Left lung (tissue), 10 donors: ENCODE results near the gene TPRG1. TPM values are rescaled to one million over a fixed set of nuclear protein-coding genes. Genes with fewer than 3 reads are reported as not detected.

ENCODE experiments used
- ATAC-seq: fragments of 200-7000 bp; cut with Tn5 transposase; one replicate; pipeline ENCODE4 v1.9.1; 2020; ENCODE audit warnings: moderate library complexity
- DNase-seq, 4 donors: peaks; one replicate each; pipeline ENCODE4 v3.0.0-alpha.2; 2013 to 2020
- H3K27ac ChIP-seq, 2 donors: fragments of 200-600 bp; sonication (generic) in 1 of 2; one replicate each; pipeline versions ENCODE4 v1.5.0 to v1.8.0; 2020 to 2021
- H3K27me3 ChIP-seq, 2 donors: fragments of 200-600 bp; sonication (generic) in 1 of 2; one replicate each; pipeline versions ENCODE4 v1.5.0 to v1.8.0; 2020 to 2021
- H3K36me3 ChIP-seq, 2 donors: fragments of 200-600 bp; sonication (generic) in 1 of 2; one replicate each; pipeline versions ENCODE4 v1.5.0 to v1.8.0; 2020 to 2021
- H3K4me1 ChIP-seq, 2 donors: fragments of 200-600 bp; one replicate each; pipeline ENCODE4 v1.8.0; 2021
- H3K4me3 ChIP-seq, 2 donors: fragments of 200-600 bp; sonication (generic) in 1 of 2; one replicate each; pipeline versions ENCODE4 v1.5.0 to v1.8.0; 2020 to 2021; ENCODE audit warnings: mild to moderate bottlenecking in 1 of 2
- H3K9me3 ChIP-seq, 2 donors: fragments of 200-600 bp; sonication (generic) in 1 of 2; one replicate each; pipeline versions ENCODE4 v1.5.0 to v1.8.0; 2020 to 2021
- CTCF ChIP-seq, 2 donors: fragments of 200-600 bp; sonication (generic) in 1 of 2; IDR thresholded peaks; one replicate each; pipeline versions ENCODE4 v1.5.0 to v1.8.0; 2021; ENCODE audit warnings: antibody characterized with exemption in 2 of 2
- intact Hi-C, 2 donors: fragments of 100-400 bp; cut with DNase I; formaldehyde crosslinking; loops; one replicate each; pipeline versions ENCODE4 v1.11.2 to v1.14.2; 2022
- polyA plus RNA-seq, 6 donors: library from polyadenylated mRNA; unstranded; fragments of 120-200 nt; gene quantifications; one replicate each; pipeline ENCODE4 v1.2.1, GENCODE V29; 2013; ENCODE audit not compliant: insufficient read length in 6 of 6
- total RNA-seq, 2 donors: library from RNA; stranded (reverse); fragmentation: NEBNext Ultra II Directional; extraction: Animal tissue kit (Norgen Biotek cat#: 25700); gene quantifications; one replicate each; pipeline ENCODE4 v1.2.1, GENCODE V29; 2021
- donor health status: DM: no; HTN: yes; CAD: no.
- donor health status: DM: no; HTN: no; CAD: no.

TPRG1 gene
- total and polyA plus RNA-seq, 8 donors: 0.52 to 12.8 (median 0.85) TPM

- TF ChIP-seq CTCF (IDR thresholded peaks at IDR 0.05): no peak
- Histone ChIP-seq H3K9me3 (no peaks in the 10 kb centered on the region), H3K36me3 (no peaks in the 10 kb centered on the region), H3K4me3 (no peak overlapping the region), H3K4me1 (no peaks in the 10 kb centered on the region), H3K27ac (no peak overlapping the region), H3K27me3 (no peaks in the 10 kb centered on the region)
- DNase-seq: no peak
- ATAC-seq: no peak
- intact Hi-C loops: no loop called here
Observed at GRCh38 chr3:189289251-189289650, 117.5 kb downstream of the TPRG1 start.

- TF ChIP-seq CTCF (IDR thresholded peaks at IDR 0.05): no peak
- Histone ChIP-seq H3K27ac (no peak overlapping the region), H3K4me1 (no peaks in the 10 kb centered on the region), H3K27me3 (no peaks in the 10 kb centered on the region), H3K36me3 (no peaks in the 10 kb centered on the region), H3K4me3 (no peak overlapping the region), H3K9me3 (no peaks in the 10 kb centered on the region)
- DNase-seq (no peak), ATAC-seq (no peak)
- intact Hi-C loops: no loop called here
Observed at GRCh38 chr3:189292667-189293484, 121.1 kb downstream of the TPRG1 start.

GRCh38 chr3:189294649-189295048 lies 122.9 kb downstream of the TPRG1 start:
- DNase-seq (no peak), ATAC-seq (no peak)
- no peak for TF ChIP-seq CTCF (IDR thresholded peaks at IDR 0.05)
- H3K27me3 ChIP-seq: no peaks in the 10 kb centered on the region
- no peaks in the 10 kb centered on the region for H3K36me3 ChIP-seq
- no peak overlapping the region for H3K4me3 ChIP-seq
- intact Hi-C loops: no loop called here
- no peaks in the 10 kb centered on the region for H3K4me1 ChIP-seq
- no peak overlapping the region for H3K27ac ChIP-seq
- H3K9me3 ChIP-seq: no peaks in the 10 kb centered on the region

DNA sequence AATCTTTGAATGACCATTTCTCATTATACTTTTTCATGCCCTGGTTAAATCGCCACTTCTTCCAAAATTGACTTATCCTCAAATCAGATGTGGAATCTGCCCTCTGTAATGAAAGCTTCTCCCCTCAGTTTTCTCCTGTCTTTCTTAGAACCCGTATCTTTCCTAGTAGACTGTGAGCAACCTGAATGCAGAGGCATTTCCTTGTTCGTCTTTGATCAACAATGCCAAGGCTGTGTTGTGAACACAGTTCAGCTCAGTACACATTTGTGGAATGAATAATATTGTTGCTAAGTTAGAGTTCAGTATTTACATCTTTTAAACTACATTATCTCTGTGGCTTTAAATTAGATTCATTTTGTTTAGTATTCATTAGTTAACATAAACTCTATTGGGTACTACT lies 123.3 kb downstream of the TPRG1 start:
- DNase-seq: no peak

GRCh38 chr3:189297932-189298331 lies 126.2 kb downstream of the TPRG1 start:
- Histone ChIP-seq H3K36me3 (no peaks in the 10 kb centered on the region), H3K4me1 (no peaks in the 10 kb centered on the region), H3K9me3 (no peaks in the 10 kb centered on the region), H3K4me3 (no peak overlapping the region), H3K27me3 (no peaks in the 10 kb centered on the region), H3K27ac (no peak overlapping the region)
- peak; percentile 31 for ATAC-seq
- DNase-seq: no peak
- intact Hi-C loops: no loop called here
- TF ChIP-seq CTCF (IDR thresholded peaks at IDR 0.05): no peak

More for the DNA sequence above, 123.3 kb downstream of the TPRG1 start:
- no peak for ATAC-seq
- no peaks in the 10 kb centered on the region for H3K27me3 ChIP-seq
- H3K9me3 ChIP-seq: no peaks in the 10 kb centered on the region
- no peaks in the 10 kb centered on the region for H3K4me1 ChIP-seq
- H3K4me3 ChIP-seq: no peak overlapping the region
- TF ChIP-seq CTCF (IDR thresholded peaks at IDR 0.05): no peak
- no peak overlapping the region for H3K27ac ChIP-seq
- intact Hi-C loops: no loop called here
- H3K36me3 ChIP-seq: no peaks in the 10 kb centered on the region
